KMS-11 (cell line): Measurements from ENCODE around the gene ABCE1.
A peak's percentile ranks its signal among the peaks of the same experiment; 100 is the strongest.

ENCODE experiments used
- H2AFZ ChIP-seq: fragments of 200-600 bp; sonication (generic); 2 replicates; pipeline ENCODE4 v1.6.1; 2016; ENCODE audit warnings: antibody characterized with exemption, mixed run types, low read depth
- H3K27ac ChIP-seq: fragments of 200-600 bp; sonication (generic); 2 replicates; pipeline ENCODE4 v1.6.1; 2016; ENCODE audit warnings: mild to moderate bottlenecking, mixed run types
- H3K27me3 ChIP-seq: fragments of 200-600 bp; sonication (generic); 2 replicates; pipeline ENCODE4 v1.6.1; 2017; ENCODE audit warnings: mild to moderate bottlenecking, low read depth, mixed run types, moderate library complexity; ENCODE audit not compliant: insufficient read depth
- H3K36me3 ChIP-seq: fragments of 200-600 bp; sonication (generic); 2 replicates; pipeline ENCODE4 v1.6.1; 2017; ENCODE audit warnings: mild to moderate bottlenecking, mixed run types; ENCODE audit not compliant: insufficient read depth
- H3K4me1 ChIP-seq: fragments of 200-600 bp; sonication (generic); 2 replicates; pipeline ENCODE4 v1.6.1; 2016; ENCODE audit warnings: mild to moderate bottlenecking, low read depth, mixed run types; ENCODE audit not compliant: poor library complexity, severe bottlenecking
- H3K4me2 ChIP-seq: fragments of 200-600 bp; sonication (generic); 2 replicates; pipeline ENCODE4 v1.7.0; 2016; ENCODE audit warnings: mild to moderate bottlenecking, mixed run types
- H3K4me3 ChIP-seq: fragments of 200-600 bp; sonication (generic); IDR thresholded peaks from 2 replicates; pipeline ENCODE4 v1.6.1; 2017; ENCODE audit warnings: low read depth, low read length, mixed read lengths; ENCODE audit not compliant: insufficient read depth
- H3K79me2 ChIP-seq: fragments of 200-600 bp; sonication (generic); 2 replicates; pipeline ENCODE4 v1.6.1; 2016; ENCODE audit warnings: low read depth, mixed run types; ENCODE audit not compliant: insufficient read depth
- H3K9ac ChIP-seq: fragments of 200-600 bp; sonication (generic); 2 replicates; pipeline ENCODE4 v1.6.1; 2016; ENCODE audit warnings: mild to moderate bottlenecking, mixed run types
- H4K20me1 ChIP-seq: fragments of 200-600 bp; sonication (generic); 2 replicates; pipeline ENCODE4 v1.6.1; 2016; ENCODE audit warnings: mild to moderate bottlenecking, mixed run types; ENCODE audit not compliant: insufficient read depth
- TF ChIP-seq, protein P1 (sequence below): fragments of 200-600 bp; sonication (generic); conservative IDR thresholded peaks from 2 replicates; pipeline ENCODE4 v1.6.1; 2017; ENCODE audit warnings: low read depth, mild to moderate bottlenecking, antibody characterized with exemption, low read length, moderate library complexity, mixed read lengths

Gene ABCE1

DNA sequence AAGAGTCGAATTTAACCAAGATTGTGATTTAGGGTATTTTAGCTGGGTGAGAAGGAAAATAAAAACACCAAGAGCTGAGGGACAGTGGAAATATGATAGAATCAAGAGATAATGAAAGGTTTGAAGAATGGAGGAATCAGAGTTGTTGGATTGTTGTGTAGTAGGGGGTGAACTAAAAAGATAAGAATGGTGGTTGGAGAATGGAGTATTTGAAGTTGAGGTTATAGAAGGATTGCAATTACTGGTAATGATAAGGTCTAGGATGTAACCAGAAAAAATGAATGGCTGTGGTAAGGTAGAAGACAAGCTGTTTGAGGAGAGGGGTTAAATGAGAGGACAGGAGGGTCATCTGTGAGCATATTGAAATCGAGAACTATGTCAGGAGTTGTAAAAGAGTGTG, 4.5 kb downstream of the ABCE1 start:
- H3K27ac ChIP-seq, result no peak overlapping the region
- 0 out of 2 replicates have a peak overlapping the region, but pooled peaks have one; percentile 17 for H3K4me2 ChIP-seq
- TF ChIP-seq, protein P1, sequence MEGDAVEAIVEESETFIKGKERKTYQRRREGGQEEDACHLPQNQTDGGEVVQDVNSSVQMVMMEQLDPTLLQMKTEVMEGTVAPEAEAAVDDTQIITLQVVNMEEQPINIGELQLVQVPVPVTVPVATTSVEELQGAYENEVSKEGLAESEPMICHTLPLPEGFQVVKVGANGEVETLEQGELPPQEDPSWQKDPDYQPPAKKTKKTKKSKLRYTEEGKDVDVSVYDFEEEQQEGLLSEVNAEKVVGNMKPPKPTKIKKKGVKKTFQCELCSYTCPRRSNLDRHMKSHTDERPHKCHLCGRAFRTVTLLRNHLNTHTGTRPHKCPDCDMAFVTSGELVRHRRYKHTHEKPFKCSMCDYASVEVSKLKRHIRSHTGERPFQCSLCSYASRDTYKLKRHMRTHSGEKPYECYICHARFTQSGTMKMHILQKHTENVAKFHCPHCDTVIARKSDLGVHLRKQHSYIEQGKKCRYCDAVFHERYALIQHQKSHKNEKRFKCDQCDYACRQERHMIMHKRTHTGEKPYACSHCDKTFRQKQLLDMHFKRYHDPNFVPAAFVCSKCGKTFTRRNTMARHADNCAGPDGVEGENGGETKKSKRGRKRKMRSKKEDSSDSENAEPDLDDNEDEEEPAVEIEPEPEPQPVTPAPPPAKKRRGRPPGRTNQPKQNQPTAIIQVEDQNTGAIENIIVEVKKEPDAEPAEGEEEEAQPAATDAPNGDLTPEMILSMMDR, result no peak
- peaks cover 50% of the 10 kb centered on the region for H3K4me1 ChIP-seq
- H3K79me2 ChIP-seq, result peaks cover 87% of the 10 kb centered on the region
- no peak overlapping the region for H2AFZ ChIP-seq
- peaks cover 27% of the 10 kb centered on the region for H4K20me1 ChIP-seq
- H3K27me3 ChIP-seq, result no peaks in the 10 kb centered on the region
- H3K36me3 ChIP-seq, result peaks cover 31% of the 10 kb centered on the region; the same call in 1 of the 2 replicates
- H3K9ac ChIP-seq, result no peak overlapping the region
- no peak overlapping the region for H3K4me3 ChIP-seq

DNA sequence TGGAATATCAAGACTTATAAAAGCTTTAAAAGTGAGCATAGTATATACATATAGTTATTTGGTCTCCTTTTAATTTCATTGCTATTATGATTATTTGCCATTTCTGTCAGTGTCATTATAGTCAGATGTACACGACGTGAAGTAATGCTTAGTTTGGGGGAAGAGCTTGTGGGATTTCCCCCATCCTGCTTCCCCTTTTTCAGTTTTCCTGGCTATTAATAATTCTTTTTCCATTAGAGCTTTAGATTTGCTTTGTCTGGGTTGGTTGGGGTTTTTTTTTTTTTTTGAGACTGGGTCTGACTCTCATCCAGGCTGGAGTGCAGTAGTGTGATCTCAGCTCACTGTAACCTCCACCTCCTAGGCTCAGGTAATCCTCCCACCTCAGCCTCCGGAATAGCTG, 5.4 kb downstream of the ABCE1 start:
- Histone ChIP-seq H3K36me3 (peaks cover 35% of the 10 kb centered on the region; the same call in 1 of the 2 replicates), H2AFZ (no peak overlapping the region), H3K9ac (no peak overlapping the region), H3K79me2 (peaks cover 85% of the 10 kb centered on the region), H3K27me3 (no peaks in the 10 kb centered on the region), H3K27ac (no peak overlapping the region), H3K4me2 (no peak overlapping the region), H3K4me3 (no peak overlapping the region), H3K4me1 (peaks cover 50% of the 10 kb centered on the region), H4K20me1 (peaks cover 27% of the 10 kb centered on the region)
- TF ChIP-seq, protein P1, result no peak

DNA sequence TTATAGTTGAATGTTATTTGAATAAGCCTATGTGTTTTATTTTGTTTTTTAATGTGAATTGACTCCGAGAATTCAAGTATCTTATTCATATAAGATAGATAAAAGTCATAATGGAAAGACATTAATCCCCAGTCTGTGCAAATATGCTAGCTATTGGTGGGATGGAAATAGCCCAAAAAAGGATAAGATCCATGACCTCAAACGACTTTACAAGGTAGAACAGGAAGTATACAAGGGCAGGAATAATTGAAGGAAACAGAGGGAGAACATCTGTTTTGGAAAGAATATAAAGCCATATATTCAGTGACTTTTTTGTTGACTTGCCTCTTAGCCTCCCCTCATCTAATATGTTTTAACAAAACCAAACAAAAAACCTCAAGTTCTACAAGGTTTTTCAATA, 9.0 kb downstream of the ABCE1 start:
- peaks cover 26% of the 10 kb centered on the region for H4K20me1 ChIP-seq
- peaks cover 53% of the 10 kb centered on the region; the same call in 1 of the 2 replicates for H3K36me3 ChIP-seq
- H3K9ac ChIP-seq, result no peak overlapping the region
- H3K27me3 ChIP-seq, result no peaks in the 10 kb centered on the region
- H2AFZ ChIP-seq, result no peak overlapping the region
- peaks cover 21% of the 10 kb centered on the region for H3K4me1 ChIP-seq
- no peak overlapping the region for H3K4me2 ChIP-seq
- H3K79me2 ChIP-seq, result peaks cover 50% of the 10 kb centered on the region
- H3K27ac ChIP-seq, result no peak overlapping the region
- no peak overlapping the region for H3K4me3 ChIP-seq
- TF ChIP-seq, protein P1, result no peak

GRCh38 chr4:145108128-145108527, 10.0 kb downstream of the ABCE1 start:
- TF ChIP-seq, protein P1, result no peak
- Histone ChIP-seq H3K79me2 (peaks cover 40% of the 10 kb centered on the region), H3K27ac (no peak overlapping the region), H3K4me3 (no peak overlapping the region), H3K9ac (no peak overlapping the region), H4K20me1 (peaks cover 16% of the 10 kb centered on the region), H3K36me3 (peaks cover 63% of the 10 kb centered on the region; the same call in 1 of the 2 replicates), H3K27me3 (no peaks in the 10 kb centered on the region), H3K4me1 (peaks cover 11% of the 10 kb centered on the region), H3K4me2 (no peak overlapping the region), H2AFZ (no peak overlapping the region)
